Activated T-helper 2 cell treated with anti-CD3 and anti-CD28 coated beads, Interferon-gamma antibody, Interleukin-2, Interleukin-4, amounts not matched to agents 10 μg/mL and 5 μg/mL and 100 μg/mL, durations not matched to agents 14 hours and 24 hours and 36 hours (primary cell): Measurements from ENCODE around the gene IGF2. TPM values are rescaled to one million over a fixed set of nuclear protein-coding genes. Genes with fewer than 3 reads are reported as not detected.

Source experiments
- DNase-seq: peaks from one replicate; pipeline ENCODE4 v3.0.0; 2021; ENCODE audit warnings: low spot score
- H3K27ac Mint-ChIP-seq: one replicate; pipeline ENCODE4 v1.8.0; 2021; ENCODE audit warnings: mixed read lengths
- H3K27me3 Mint-ChIP-seq: one replicate; pipeline ENCODE4 v1.8.0; 2021; ENCODE audit warnings: low read depth, mixed read lengths
- H3K36me3 Mint-ChIP-seq: one replicate; pipeline ENCODE4 v1.8.0; 2021; ENCODE audit warnings: low read depth, mixed read lengths
- H3K4me1 Mint-ChIP-seq: one replicate; pipeline ENCODE4 v1.8.0; 2021; ENCODE audit warnings: low read depth, mixed read lengths
- H3K4me3 Mint-ChIP-seq: one replicate; pipeline ENCODE4 v1.8.0; 2021; ENCODE audit warnings: low read depth, mild to moderate bottlenecking, moderate library complexity, mixed read lengths
- H3K9me3 Mint-ChIP-seq: one replicate; pipeline ENCODE4 v1.8.0; 2021; ENCODE audit warnings: mixed read lengths
- intact Hi-C: fragments of 100-400 bp; cut with micrococcal nuclease; formaldehyde crosslinking; loops from one replicate; pipeline ENCODE4 v1.15.1; 2023
- total RNA-seq: library from RNA; stranded (reverse); gene quantifications from 2 replicates; pipeline ENCODE4 v1.2.3, GENCODE V29; 2022

The IGF2 gene
- total RNA-seq, 1 donor from 2014 or later = 0.16 TPM

- Mint-ChIP-seq H3K4me3 (no peak overlapping the region), H3K36me3 (no peaks in the 10 kb centered on the region), H3K4me1 (no peaks in the 10 kb centered on the region), H3K27me3 (no peaks in the 10 kb centered on the region), H3K9me3 (no peaks in the 10 kb centered on the region), H3K27ac (no peak overlapping the region)
- intact Hi-C loops = no loop called here
- DNase-seq = no peak
Measured at GRCh38 chr11:2166091-2166851, 27.1 kb upstream of the IGF2 start.

- no peak for DNase-seq
- Mint-ChIP-seq H3K27me3 (no peaks in the 10 kb centered on the region), H3K4me3 (no peak overlapping the region), H3K9me3 (no peaks in the 10 kb centered on the region), H3K27ac (no peak overlapping the region), H3K36me3 (no peaks in the 10 kb centered on the region), H3K4me1 (no peaks in the 10 kb centered on the region)
- intact Hi-C loops = no loop called here
Measured at GRCh38 chr11:2165571-2165970, 26.4 kb upstream of the IGF2 start.

GRCh38 chr11:2164861-2165555 lies 25.8 kb upstream of the IGF2 start:
- Mint-ChIP-seq H3K4me1 (no peaks in the 10 kb centered on the region), H3K27me3 (no peaks in the 10 kb centered on the region), H3K27ac (no peak overlapping the region), H3K9me3 (no peaks in the 10 kb centered on the region), H3K36me3 (no peaks in the 10 kb centered on the region), H3K4me3 (no peak overlapping the region)
- intact Hi-C loops = no loop called here
- no peak for DNase-seq

- Mint-ChIP-seq H3K27me3 (no peaks in the 10 kb centered on the region), H3K9me3 (no peaks in the 10 kb centered on the region)
- intact Hi-C loops = no loop called here
Measured at GRCh38 chr11:2164081-2164480, 24.9 kb upstream of the IGF2 start.

GRCh38 chr11:2163428-2163978 lies 24.3 kb upstream of the IGF2 start:
- DNase-seq = no peak
- Mint-ChIP-seq H3K27me3 (no peaks in the 10 kb centered on the region), H3K4me3 (no peak overlapping the region), H3K4me1 (no peaks in the 10 kb centered on the region), H3K36me3 (no peaks in the 10 kb centered on the region), H3K9me3 (no peaks in the 10 kb centered on the region), H3K27ac (no peak overlapping the region)
- intact Hi-C loops = no loop called here

More at GRCh38 chr11:2164081-2164480, 24.9 kb upstream of the IGF2 start:
- no peaks in the 10 kb centered on the region for H3K4me1 Mint-ChIP-seq
- no peak overlapping the region for H3K27ac Mint-ChIP-seq
- no peaks in the 10 kb centered on the region for H3K36me3 Mint-ChIP-seq
- DNase-seq = no peak
- no peak overlapping the region for H3K4me3 Mint-ChIP-seq

GRCh38 chr11:2160736-2161259 lies 21.6 kb upstream of the IGF2 start, which contains the start of gene INS:
Gene INS, minus strand, starts transcription at chr11:2161209. Its CDS starts 238 bp downstream, at chr11:2160971.
- H3K27ac Mint-ChIP-seq = no peak within 1 kb of the TSS
- intact Hi-C loops = no loop called here
- H3K27me3 Mint-ChIP-seq = no peaks in the 10 kb centered on the region
- no peaks in the 10 kb centered on the region for H3K4me1 Mint-ChIP-seq
- no peaks in the 10 kb centered on the region for H3K36me3 Mint-ChIP-seq
- no peak within 1 kb of the TSS for H3K4me3 Mint-ChIP-seq
- DNase-seq = no peak
- H3K9me3 Mint-ChIP-seq = no peaks in the 10 kb centered on the region

- DNase-seq = no peak
- H3K27me3 Mint-ChIP-seq = no peaks in the 10 kb centered on the region
- intact Hi-C loops = loop anchor here (10.0 kb wide), 1 partner anchor 465 kb away; the partner anchor contains the start of gene KRTAP5-6
- H3K4me3 Mint-ChIP-seq = no peak overlapping the region
- no peaks in the 10 kb centered on the region for H3K4me1 Mint-ChIP-seq
- H3K36me3 Mint-ChIP-seq = no peaks in the 10 kb centered on the region
- no peaks in the 10 kb centered on the region for H3K9me3 Mint-ChIP-seq
- no peak overlapping the region for H3K27ac Mint-ChIP-seq
Measured at GRCh38 chr11:2159536-2160413, 20.6 kb upstream of the IGF2 start.

- Mint-ChIP-seq H3K36me3 (no peaks in the 10 kb centered on the region), H3K4me1 (no peaks in the 10 kb centered on the region), H3K27me3 (no peaks in the 10 kb centered on the region), H3K9me3 (no peaks in the 10 kb centered on the region), H3K27ac (no peak overlapping the region), H3K4me3 (no peak overlapping the region)
- intact Hi-C loops = loop anchor here (10.0 kb wide), 1 partner anchor 464 kb away; the partner anchor contains the start of gene KRTAP5-6
- no peak for DNase-seq
Measured at GRCh38 chr11:2158966-2159365, 19.8 kb upstream of the IGF2 start.

GRCh38 chr11:2158296-2158737 lies 19.1 kb upstream of the IGF2 start:
- Mint-ChIP-seq H3K4me1 (no peaks in the 10 kb centered on the region), H3K4me3 (no peak overlapping the region), H3K36me3 (no peaks in the 10 kb centered on the region), H3K27ac (no peak overlapping the region), H3K27me3 (no peaks in the 10 kb centered on the region), H3K9me3 (no peaks in the 10 kb centered on the region)
- no peak for DNase-seq
- intact Hi-C loops = loop anchor here (10.0 kb wide), 1 partner anchor 464 kb away; the partner anchor contains the start of gene KRTAP5-6

GRCh38 chr11:2157294-2158040 lies 18.3 kb upstream of the IGF2 start:
- H3K9me3 Mint-ChIP-seq = no peaks in the 10 kb centered on the region
- no peaks in the 10 kb centered on the region for H3K27me3 Mint-ChIP-seq
- no peak overlapping the region for H3K27ac Mint-ChIP-seq
- DNase-seq = no peak
- H3K36me3 Mint-ChIP-seq = no peaks in the 10 kb centered on the region
- no peak overlapping the region for H3K4me3 Mint-ChIP-seq
- intact Hi-C loops = loop anchor here (10.0 kb wide), 1 partner anchor 463 kb away; the partner anchor contains the start of gene KRTAP5-6
- no peaks in the 10 kb centered on the region for H3K4me1 Mint-ChIP-seq

GRCh38 chr11:2156416-2157182 lies 17.4 kb upstream of the IGF2 start:
- intact Hi-C loops = loop anchor here (10.0 kb wide), 1 partner anchor 462 kb away; the partner anchor contains the start of gene KRTAP5-6
- H3K27ac Mint-ChIP-seq = no peak overlapping the region
- DNase-seq = peak; percentile 30
- peaks cover 3% of the 10 kb centered on the region for H3K4me1 Mint-ChIP-seq
- H3K9me3 Mint-ChIP-seq = no peaks in the 10 kb centered on the region
- H3K4me3 Mint-ChIP-seq = no peak overlapping the region
- H3K27me3 Mint-ChIP-seq = no peaks in the 10 kb centered on the region
- H3K36me3 Mint-ChIP-seq = no peaks in the 10 kb centered on the region
